Prostate gland (tissue), 2 donors: Measurements from ENCODE around the gene CIDEA.

Experiments
- CTCF ChIP-seq, 4 experiments: fragments of 200-600 bp in 2 of 4; fragments of 450-650 bp in 2 of 4; sonication (generic) in 2 of 4; IDR thresholded peaks; 1 replicate in 3 of 4; 2 replicates in 1 of 4; pipeline ENCODE4 v1.5.1; 2016 to 2019; ENCODE audit warnings: antibody characterized with exemption in 4 of 4, mild to moderate bottlenecking in 2 of 4, moderate library complexity in 2 of 4
- POLR2A ChIP-seq: fragments of 450-650 bp; IDR thresholded peaks from one replicate; pipeline ENCODE4 v1.6.1; 2016; ENCODE audit warnings: antibody characterized with exemption, mild to moderate bottlenecking
- POLR2AphosphoS5 ChIP-seq: sonication (generic); formaldehyde crosslinking; IDR thresholded peaks from one replicate; pipeline ENCODE4 v1.6.1; 2017; ENCODE audit warnings: antibody characterized with exemption

- TF ChIP-seq CTCF (IDR thresholded peaks at IDR 0.05) (peak; percentile 20 to 88 (median 80)), POLR2A (no peak), POLR2AphosphoS5 (peak; percentile 61)
Observed at GRCh38 chr18:12271376-12272235, 17.4 kb downstream of the CIDEA start.
